Peyer's patch (tissue), 4 donors: ENCODE data around the gene RELB. TPM values are rescaled to one million over a fixed set of nuclear protein-coding genes. Genes with fewer than 3 reads are reported as not detected.
A peak's percentile ranks its signal among the peaks of the same experiment; 100 is the strongest.

Source experiments
- DNase-seq, 3 donors: peaks; one replicate each; pipeline ENCODE4 v3.0.0-alpha.2; 2017 to 2019
- H3K27ac ChIP-seq, 4 donors: fragments of 200-600 bp; sonication (generic); one replicate each; pipeline ENCODE4 v1.5.1; 2016 to 2019
- H3K27me3 ChIP-seq, 2 donors: fragments of 200-600 bp; sonication (generic); one replicate each; pipeline ENCODE4 v1.5.1; 2019
- H3K36me3 ChIP-seq, 3 donors: fragments of 200-600 bp; sonication (generic); one replicate each; pipeline ENCODE4 v1.5.1; 2016 to 2019
- H3K4me1 ChIP-seq, 4 donors: fragments of 200-600 bp; sonication (generic); one replicate each; pipeline ENCODE4 v1.5.1; 2016 to 2019
- H3K4me3 ChIP-seq, 4 donors: fragments of 200-600 bp; sonication (generic); 1 replicate in 3 of 4; 2 replicates in 1 of 4; pipeline ENCODE4 v1.5.1; 2016 to 2019; ENCODE audit warnings: mild to moderate bottlenecking in 1 of 4
- H3K9me3 ChIP-seq, 4 donors: fragments of 200-600 bp; sonication (generic); one replicate each; pipeline ENCODE4 v1.5.1; 2016 to 2019; ENCODE audit warnings: mild to moderate bottlenecking in 1 of 4
- POLR2A ChIP-seq, 2 donors: fragments of 450-650 bp; IDR thresholded peaks; one replicate each; pipeline ENCODE4 v1.5.1; 2017; ENCODE audit warnings: antibody characterized with exemption in 2 of 2, mild to moderate bottlenecking in 2 of 2, moderate library complexity in 2 of 2
- total RNA-seq, 4 donors: library from RNA; depleted of rRNA; stranded (reverse); fragments of >200 nt; gene quantifications; one replicate each; pipeline ENCODE4 v1.1.0, GENCODE V29; 2016
- TF ChIP-seq, protein P1 (sequence below), 6 experiments: fragments of 450-650 bp in 4 of 6; fragments of 200-600 bp in 2 of 6; sonication (generic) in 1 of 6; IDR thresholded peaks; one replicate each; pipeline ENCODE4 v1.5.1; 2017 to 2019; ENCODE audit warnings: antibody characterized with exemption in 6 of 6, mild to moderate bottlenecking in 3 of 6, moderate library complexity in 1 of 6

RELB gene
- total RNA-seq, 4 donors from 2014 or later = 13.3 to 49.8 (median 20.4) TPM

DNA sequence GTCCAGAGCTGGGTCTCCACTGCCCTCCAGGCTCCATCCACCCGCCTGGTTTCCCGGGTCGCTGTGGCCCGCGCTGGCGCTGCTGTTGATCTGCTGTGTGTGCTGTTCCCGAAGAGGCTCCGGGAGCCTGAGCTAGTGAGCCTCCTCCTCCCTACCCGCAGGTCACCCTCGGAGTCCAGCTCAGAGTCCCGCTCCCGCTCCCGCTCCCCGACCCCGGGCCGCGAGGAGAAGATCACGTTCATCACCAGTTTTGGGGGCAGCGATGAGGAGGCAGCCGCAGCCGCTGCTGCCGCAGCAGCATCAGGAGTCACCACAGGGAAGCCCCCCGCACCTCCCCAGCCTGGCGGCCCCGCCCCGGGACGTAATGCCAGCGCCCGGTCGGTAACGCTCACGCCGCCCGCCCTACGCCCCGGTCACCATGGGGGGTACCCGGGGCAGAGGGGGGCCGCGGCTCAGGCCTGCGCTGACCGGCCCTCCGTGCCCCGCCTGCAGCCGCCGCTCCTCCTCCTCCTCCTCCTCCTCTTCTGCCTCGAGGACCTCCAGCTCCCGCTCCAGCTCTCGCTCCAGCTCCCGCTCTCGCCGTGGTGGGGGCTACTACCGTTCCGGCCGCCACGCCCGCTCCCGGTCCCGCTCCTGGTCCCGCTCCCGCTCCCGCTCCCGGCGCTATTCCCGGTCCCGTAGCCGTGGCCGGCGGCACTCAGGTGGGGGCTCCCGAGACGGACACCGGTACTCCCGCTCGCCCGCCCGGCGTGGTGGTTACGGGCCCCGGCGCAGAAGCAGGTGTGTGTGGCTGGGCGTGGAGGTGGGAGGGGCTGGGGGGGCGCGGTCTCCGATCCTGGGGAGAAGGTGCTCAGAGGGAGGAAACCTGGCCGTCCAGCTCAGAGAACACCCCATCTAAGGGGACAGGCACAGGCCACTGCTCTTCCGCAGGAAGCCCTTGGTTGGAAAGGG lies 62.9 kb downstream of the RELB start:
- no peak for DNase-seq
- Histone ChIP-seq H3K4me3 (no peak overlapping the region), H3K27ac (no peak overlapping the region), H3K27me3 (no peaks in the 10 kb centered on the region), H3K36me3 (peaks cover 0 to 97% (median 4%) of the 10 kb centered on the region in 3 donors), H3K4me1 (no peaks in the 10 kb centered on the region), H3K9me3 (no peaks in the 10 kb centered on the region)
- TF ChIP-seq, protein P1, sequence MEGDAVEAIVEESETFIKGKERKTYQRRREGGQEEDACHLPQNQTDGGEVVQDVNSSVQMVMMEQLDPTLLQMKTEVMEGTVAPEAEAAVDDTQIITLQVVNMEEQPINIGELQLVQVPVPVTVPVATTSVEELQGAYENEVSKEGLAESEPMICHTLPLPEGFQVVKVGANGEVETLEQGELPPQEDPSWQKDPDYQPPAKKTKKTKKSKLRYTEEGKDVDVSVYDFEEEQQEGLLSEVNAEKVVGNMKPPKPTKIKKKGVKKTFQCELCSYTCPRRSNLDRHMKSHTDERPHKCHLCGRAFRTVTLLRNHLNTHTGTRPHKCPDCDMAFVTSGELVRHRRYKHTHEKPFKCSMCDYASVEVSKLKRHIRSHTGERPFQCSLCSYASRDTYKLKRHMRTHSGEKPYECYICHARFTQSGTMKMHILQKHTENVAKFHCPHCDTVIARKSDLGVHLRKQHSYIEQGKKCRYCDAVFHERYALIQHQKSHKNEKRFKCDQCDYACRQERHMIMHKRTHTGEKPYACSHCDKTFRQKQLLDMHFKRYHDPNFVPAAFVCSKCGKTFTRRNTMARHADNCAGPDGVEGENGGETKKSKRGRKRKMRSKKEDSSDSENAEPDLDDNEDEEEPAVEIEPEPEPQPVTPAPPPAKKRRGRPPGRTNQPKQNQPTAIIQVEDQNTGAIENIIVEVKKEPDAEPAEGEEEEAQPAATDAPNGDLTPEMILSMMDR (IDR thresholded peaks at IDR 0.05) = no peak
- no peak for TF ChIP-seq POLR2A (IDR thresholded peaks at IDR 0.05)

DNA sequence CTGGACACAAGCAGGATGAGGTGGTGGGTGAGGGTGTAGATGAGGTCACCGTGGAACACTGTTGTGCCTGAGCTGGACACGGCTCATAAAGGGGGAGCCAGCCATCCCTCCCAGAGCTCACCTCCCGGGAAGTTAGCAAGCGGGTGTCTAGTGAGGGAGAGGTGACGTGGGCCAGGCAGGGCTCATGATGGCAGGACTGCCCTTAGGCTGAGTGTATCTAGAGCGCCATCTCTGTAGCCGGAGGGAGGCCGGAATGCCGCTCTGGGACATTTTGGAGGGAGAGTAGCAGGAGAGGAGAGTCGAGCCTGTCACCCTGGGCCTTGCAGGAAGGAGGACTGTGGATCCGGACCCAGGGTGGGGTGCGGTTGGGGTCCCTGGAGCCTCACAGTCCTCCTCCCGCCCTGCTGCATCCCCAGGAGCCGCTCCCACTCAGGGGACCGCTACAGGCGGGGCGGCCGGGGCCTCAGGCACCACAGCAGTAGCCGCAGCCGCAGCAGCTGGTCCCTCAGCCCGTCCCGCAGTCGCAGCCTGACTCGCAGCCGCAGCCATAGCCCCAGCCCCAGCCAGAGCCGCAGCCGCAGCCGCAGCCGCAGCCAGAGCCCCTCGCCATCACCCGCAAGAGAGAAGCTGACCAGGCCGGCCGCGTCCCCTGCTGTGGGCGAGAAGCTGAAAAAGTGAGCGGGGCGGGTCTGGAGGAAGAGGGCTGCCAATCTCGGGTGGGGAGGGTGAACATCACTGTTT lies 65.8 kb downstream of the RELB start:
- peak in 1 of 3 donors; percentile 44 for DNase-seq
- H3K27me3 ChIP-seq = no peaks in the 10 kb centered on the region
- H3K36me3 ChIP-seq = peaks cover 0 to 97% (median 0%) of the 10 kb centered on the region in 3 donors
- H3K4me1 ChIP-seq = no peaks in the 10 kb centered on the region
- H3K27ac ChIP-seq = no peak overlapping the region
- H3K4me3 ChIP-seq = no peak overlapping the region
- H3K9me3 ChIP-seq = no peaks in the 10 kb centered on the region
- TF ChIP-seq POLR2A (IDR thresholded peaks at IDR 0.05) = no peak
- TF ChIP-seq, protein P1 (IDR thresholded peaks at IDR 0.05) = no peak

DNA sequence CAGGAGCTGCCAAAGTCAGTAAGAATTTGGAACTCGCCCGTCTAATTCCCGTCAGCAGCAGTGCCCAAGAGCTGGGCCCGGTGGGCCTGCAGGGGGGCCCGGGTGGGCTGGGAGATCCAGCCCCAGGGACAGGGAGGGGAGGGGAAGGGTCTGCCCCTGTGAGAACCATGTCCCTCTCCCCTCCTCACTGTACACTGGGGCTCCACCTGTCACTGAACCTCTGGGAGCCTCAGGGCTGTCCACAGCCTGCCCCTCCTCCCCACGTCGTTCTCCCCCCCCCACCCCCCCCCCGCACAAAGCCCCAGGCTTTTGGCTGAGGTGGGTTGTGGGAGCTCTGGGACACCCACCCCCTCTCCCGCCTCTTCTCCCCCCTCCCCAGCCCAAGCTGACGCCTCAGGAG lies 66.8 kb downstream of the RELB start:
- Histone ChIP-seq H3K36me3 (peaks cover 0 to 92% (median 0%) of the 10 kb centered on the region in 3 donors), H3K27ac (no peak overlapping the region), H3K4me1 (no peaks in the 10 kb centered on the region), H3K4me3 (no peak overlapping the region), H3K9me3 (no peaks in the 10 kb centered on the region), H3K27me3 (no peaks in the 10 kb centered on the region)
- DNase-seq = no peak
- TF ChIP-seq POLR2A (IDR thresholded peaks at IDR 0.05) = no peak
- TF ChIP-seq, protein P1 (IDR thresholded peaks at IDR 0.05) = no peak

DNA sequence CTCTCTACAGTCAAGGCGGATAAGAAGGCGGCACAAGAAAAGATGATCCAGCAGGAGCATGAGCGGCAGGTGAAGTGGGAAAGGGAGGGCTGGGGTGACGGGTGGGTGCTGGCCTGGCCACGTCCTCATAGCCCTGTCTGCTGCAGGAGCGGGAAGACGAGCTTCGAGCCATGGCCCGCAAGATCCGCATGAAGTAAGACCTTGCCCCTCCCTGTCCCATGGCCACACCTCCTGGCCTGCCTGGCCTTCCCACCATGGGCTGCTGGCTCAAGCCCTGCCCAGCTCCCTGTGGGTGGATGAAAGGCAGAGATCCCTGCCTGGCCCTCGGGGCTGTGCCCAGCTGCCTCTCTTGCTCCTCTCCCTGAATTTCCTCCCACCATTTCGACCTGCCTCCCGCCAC lies 67.8 kb downstream of the RELB start:
- Histone ChIP-seq H3K9me3 (no peaks in the 10 kb centered on the region), H3K4me1 (no peaks in the 10 kb centered on the region), H3K36me3 (peaks cover 0 to 82% (median 0%) of the 10 kb centered on the region in 3 donors), H3K4me3 (no peak overlapping the region), H3K27ac (no peak overlapping the region), H3K27me3 (no peaks in the 10 kb centered on the region)
- no peak for TF ChIP-seq POLR2A (IDR thresholded peaks at IDR 0.05)
- TF ChIP-seq, protein P1 (IDR thresholded peaks at IDR 0.05) = no peak
- DNase-seq = peak in 1 of 3 donors; percentile 64

DNA sequence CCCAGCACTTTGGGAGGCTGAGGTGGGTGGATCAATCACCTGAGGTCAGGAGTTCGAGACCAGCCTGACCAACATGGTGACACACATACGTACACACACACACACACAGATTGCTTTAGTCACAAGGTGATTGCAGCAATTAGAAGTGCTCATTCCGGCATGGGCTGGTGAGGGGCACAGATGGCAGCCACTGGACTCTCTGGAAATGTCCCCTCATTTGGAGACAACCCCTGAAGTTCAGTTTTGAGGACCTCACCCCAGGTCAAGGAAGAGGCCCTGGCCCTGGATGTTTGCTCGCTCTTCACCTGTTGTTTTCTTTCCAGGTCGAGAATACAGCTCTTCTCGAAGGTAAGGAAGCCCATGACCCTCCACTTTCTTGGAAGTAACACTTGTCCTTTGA lies 69.0 kb downstream of the RELB start:
- no peaks in the 10 kb centered on the region for H3K27me3 ChIP-seq
- peaks cover 0 to 71% (median 0%) of the 10 kb centered on the region in 3 donors for H3K36me3 ChIP-seq
- no peak for DNase-seq
- no peak overlapping the region for H3K27ac ChIP-seq
- no peak overlapping the region for H3K4me3 ChIP-seq
- TF ChIP-seq, protein P1 (IDR thresholded peaks at IDR 0.05) = no peak
- TF ChIP-seq POLR2A (IDR thresholded peaks at IDR 0.05) = no peak
- H3K9me3 ChIP-seq = no peaks in the 10 kb centered on the region
- H3K4me1 ChIP-seq = peaks cover 0 to 8% (median under 1%) of the 10 kb centered on the region in 4 donors
